Esophagus squamous epithelium (tissue), 4 donors: Measurements from ENCODE around the gene SPG11.

ENCODE experiments used
- CTCF ChIP-seq, 6 experiments: fragments of 450-650 bp in 4 of 6; fragments of 200-600 bp in 2 of 6; sonication (generic) in 2 of 6; IDR thresholded peaks; one replicate each; pipeline ENCODE4 v1.5.1; 2016 to 2019; ENCODE audit warnings: antibody characterized with exemption in 6 of 6, mild to moderate bottlenecking in 4 of 6, moderate library complexity in 4 of 6
- POLR2A ChIP-seq, 4 donors: fragments of 450-650 bp; IDR thresholded peaks; one replicate each; pipeline ENCODE4 v1.6.1; 2017; ENCODE audit warnings: antibody characterized with exemption in 4 of 4, mild to moderate bottlenecking in 4 of 4, moderate library complexity in 3 of 4

- TF ChIP-seq CTCF (IDR thresholded peaks at IDR 0.05) (no peak), POLR2A (IDR thresholded peaks at IDR 0.05) (no peak)
Observed at GRCh38 chr15:44565387-44566154, 97.9 kb downstream of the SPG11 start.
